Articular chondrocyte of knee joint (primary cell): ENCODE data around the gene CCDC137. TPM values are rescaled to one million over a fixed set of nuclear protein-coding genes. Genes with fewer than 3 reads are reported as not detected.

Source experiments
- small RNA-seq: library from RNA; depleted of rRNA; stranded (forward); fragments of <200 nt; gene quantifications from one replicate; pipeline ENCODE3, GENCODE V24; 2012
- total RNA-seq: library from RNA; depleted of rRNA; stranded (reverse); fragments of >200 nt; gene quantifications from 2 replicates; pipeline ENCODE4 v1.2.3, GENCODE V29; 2012

The CCDC137 gene
- total RNA-seq: 7.2 and 7.4 TPM in 2 replicates

GRCh38 chr17:81666342-81667191 lies at the start of gene CCDC137, which contains the start of gene OXLD1:
Gene CCDC137, plus strand, starts transcription at chr17:81666737. Its CDS starts 30 bp downstream, at chr17:81666767.
Gene OXLD1, minus strand, starts transcription at chr17:81666605. Its CDS starts 28 bp downstream, at chr17:81666577.

GRCh38 chr17:81636505-81637288 lies 29.8 kb upstream of the CCDC137 start, which contains the start of the genes NPLOC4 and TSPAN10:
Gene NPLOC4, minus strand, starts transcription at chr17:81637112. Its CDS starts 182 bp downstream, at chr17:81636930.
Gene TSPAN10, plus strand, starts transcription at chr17:81637196. Its CDS starts 5,217 bp downstream, at chr17:81642413.

GRCh38 chr17:81656118-81656743 lies 10.3 kb upstream of the CCDC137 start, which contains the start of gene PDE6G:
Gene PDE6G, minus strand, starts transcription at chr17:81656542. Its CDS starts 3,237 bp downstream, at chr17:81653305.

GRCh38 chr17:81683584-81684441 lies 17.3 kb downstream of the CCDC137 start, which contains the start of the genes ARL16 and HGS:
Gene ARL16, minus strand, starts transcription at chr17:81683797. Its CDS starts 44 bp downstream, at chr17:81683753.
Gene HGS, plus strand, starts transcription at chr17:81684011. Its CDS starts 56 bp downstream, at chr17:81684067.

GRCh38 chr17:81702934-81703746 lies 36.6 kb downstream of the CCDC137 start, which contains the start of gene MRPL12:
Gene MRPL12, plus strand, starts transcription at chr17:81703367. Its CDS starts 135 bp downstream, at chr17:81703502.

GRCh38 chr17:81711814-81712467 lies 45.4 kb downstream of the CCDC137 start, which contains the start of gene SLC25A10:
Gene SLC25A10, plus strand, starts transcription at chr17:81712284. Its CDS starts 143 bp downstream, at chr17:81712427.

Small RNA genes lying within 50 kb of the gene (small RNA-seq; reads per million reads assigned to genes)
- not detected for gene MIR6786

Other genes starting within 250 kb of the CCDC137 start
- 8,564 and 11,024 TPM in 2 replicates for gene ACTG1, start 153.9 kb upstream of the CCDC137 start, total RNA-seq
- 2.4 and 3.4 TPM in 2 replicates for gene FSCN2, start 138.4 kb upstream of the CCDC137 start, total RNA-seq
- 27.8 and 31.5 TPM in 2 replicates for gene FAAP100, start 114.4 kb upstream of the CCDC137 start, total RNA-seq
- 64.6 and 78.3 TPM in 2 replicates for gene NPLOC4, start 29.6 kb upstream of the CCDC137 start, total RNA-seq
- 2.9 and 4.3 TPM in 2 replicates for gene TSPAN10, start 29.5 kb upstream of the CCDC137 start, total RNA-seq
- gene PDE6G, start 10.2 kb upstream of the CCDC137 start, total RNA-seq: 0.54 and 0.65 TPM in 2 replicates
- 14.4 and 16.1 TPM in 2 replicates for gene OXLD1, start 132 bp upstream of the CCDC137 start, total RNA-seq
- 27.1 and 29.9 TPM in 2 replicates for gene ARL16, start 17.1 kb downstream of the CCDC137 start, total RNA-seq
- 69.5 and 83.4 TPM in 2 replicates for gene HGS, start 17.3 kb downstream of the CCDC137 start, total RNA-seq
- 15.7 and 17.6 TPM in 2 replicates for gene MRPL12, start 36.6 kb downstream of the CCDC137 start, total RNA-seq
- 8.9 and 10.2 TPM in 2 replicates for gene SLC25A10, start 45.5 kb downstream of the CCDC137 start, total RNA-seq
- not detected in 2 replicates for gene GCGR, start 137.4 kb downstream of the CCDC137 start, total RNA-seq
- gene MCRIP1, start 166.6 kb downstream of the CCDC137 start, total RNA-seq: 74.4 and 76.3 TPM in 2 replicates
- gene PPP1R27, start 168.3 kb downstream of the CCDC137 start, total RNA-seq: not detected in 2 replicates
- 1,029 and 1,052 TPM in 2 replicates for gene P4HB, start 193.8 kb downstream of the CCDC137 start, total RNA-seq
- 101 and 134 TPM in 2 replicates for gene ARHGDIA, start 204.6 kb downstream of the CCDC137 start, total RNA-seq
- gene ALYREF, start 224.8 kb downstream of the CCDC137 start, total RNA-seq: 73.4 and 74.3 TPM in 2 replicates
- gene ANAPC11, start 225.0 kb downstream of the CCDC137 start, total RNA-seq: 121 and 124 TPM in 2 replicates
- 0.13 and 0.43 TPM in 2 replicates for gene NPB, start 235.5 kb downstream of the CCDC137 start, total RNA-seq
- gene PCYT2, start 244.7 kb downstream of the CCDC137 start, total RNA-seq: 29.8 and 32.8 TPM in 2 replicates